C4-2B (cell line): Measurements from ENCODE around the gene CDCP2.
"Not testable (repeated sequence)": the region's sequence is repeated elsewhere in the genome, so short reads cannot be mapped to it uniquely, and the experiment has no call there.

ENCODE experiments used
- H3K27ac ChIP-seq: fragments of 450-650 bp; 2 replicates; pipeline ENCODE4 v1.5.1; 2017
- ZFX ChIP-seq: fragments of 450-650 bp; IDR thresholded peaks from 2 replicates; pipeline ENCODE4 v1.6.1; 2017
- TF ChIP-seq, protein P1 (sequence below): fragments of 450-650 bp; conservative IDR thresholded peaks from 2 replicates; pipeline ENCODE4 v1.5.1; 2017; ENCODE audit warnings: mild to moderate bottlenecking

The CDCP2 gene

DNA sequence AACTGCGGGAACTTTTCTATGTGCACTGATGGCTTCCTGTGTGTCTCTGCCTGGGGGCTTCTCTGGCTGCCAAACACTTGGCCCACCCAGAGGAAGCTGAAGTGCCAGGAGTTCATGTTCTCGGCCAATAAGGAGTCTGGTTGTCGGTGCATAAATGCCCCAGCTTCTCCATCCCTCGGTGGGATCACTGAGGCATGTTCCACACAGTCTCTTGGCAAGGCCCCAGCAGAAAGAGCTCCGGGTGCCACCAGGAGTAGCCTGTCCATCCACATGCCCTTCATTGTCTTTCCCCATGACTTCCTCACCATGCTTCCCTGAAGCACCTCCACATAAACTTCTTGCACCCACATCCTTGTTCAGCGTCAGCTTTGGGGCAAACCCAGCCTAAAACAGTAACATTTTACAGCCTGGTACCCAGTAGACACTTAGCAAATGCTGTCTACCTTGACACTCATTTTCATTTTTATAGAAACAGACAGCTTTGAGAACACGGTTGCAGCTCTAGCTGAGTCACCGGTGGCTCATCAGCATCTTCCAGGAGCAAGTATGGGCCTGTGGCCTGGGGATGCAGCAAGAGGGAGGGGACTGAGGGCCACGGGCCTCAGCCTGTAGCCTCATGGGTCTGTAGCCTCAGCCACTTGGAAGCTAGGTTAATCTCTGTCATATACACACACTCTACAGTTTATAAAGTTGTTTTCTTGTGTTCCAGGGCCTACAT is 14.8 kb upstream of the CDCP2 start:
- TF ChIP-seq, protein P1, sequence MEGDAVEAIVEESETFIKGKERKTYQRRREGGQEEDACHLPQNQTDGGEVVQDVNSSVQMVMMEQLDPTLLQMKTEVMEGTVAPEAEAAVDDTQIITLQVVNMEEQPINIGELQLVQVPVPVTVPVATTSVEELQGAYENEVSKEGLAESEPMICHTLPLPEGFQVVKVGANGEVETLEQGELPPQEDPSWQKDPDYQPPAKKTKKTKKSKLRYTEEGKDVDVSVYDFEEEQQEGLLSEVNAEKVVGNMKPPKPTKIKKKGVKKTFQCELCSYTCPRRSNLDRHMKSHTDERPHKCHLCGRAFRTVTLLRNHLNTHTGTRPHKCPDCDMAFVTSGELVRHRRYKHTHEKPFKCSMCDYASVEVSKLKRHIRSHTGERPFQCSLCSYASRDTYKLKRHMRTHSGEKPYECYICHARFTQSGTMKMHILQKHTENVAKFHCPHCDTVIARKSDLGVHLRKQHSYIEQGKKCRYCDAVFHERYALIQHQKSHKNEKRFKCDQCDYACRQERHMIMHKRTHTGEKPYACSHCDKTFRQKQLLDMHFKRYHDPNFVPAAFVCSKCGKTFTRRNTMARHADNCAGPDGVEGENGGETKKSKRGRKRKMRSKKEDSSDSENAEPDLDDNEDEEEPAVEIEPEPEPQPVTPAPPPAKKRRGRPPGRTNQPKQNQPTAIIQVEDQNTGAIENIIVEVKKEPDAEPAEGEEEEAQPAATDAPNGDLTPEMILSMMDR, result no peak
- TF ChIP-seq ZFX, result no peak

DNA sequence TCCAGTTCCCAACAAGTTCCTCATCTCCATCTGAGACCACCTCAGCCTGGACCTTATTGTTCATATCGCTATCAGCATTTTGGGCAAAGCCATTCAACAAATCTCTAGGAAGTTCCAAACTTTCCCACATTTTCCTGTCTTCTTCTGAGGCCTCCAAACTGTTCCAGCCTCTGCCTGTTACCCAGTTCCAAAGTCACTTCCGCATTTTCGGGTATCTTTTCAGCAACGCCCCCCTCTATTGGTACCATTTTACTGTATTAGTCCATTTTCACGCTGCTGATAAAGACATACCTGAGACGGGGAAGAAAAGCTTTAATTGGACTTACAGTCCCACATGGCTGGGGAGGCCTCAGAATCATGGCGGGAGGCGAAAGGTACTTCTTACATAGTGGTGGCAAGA is 13.6 kb upstream of the CDCP2 start:
- H3K27ac ChIP-seq, result not testable (repeated sequence)

More for the DNA sequence above, 14.8 kb upstream of the CDCP2 start:
- H3K27ac ChIP-seq, result no peak overlapping the region

DNA sequence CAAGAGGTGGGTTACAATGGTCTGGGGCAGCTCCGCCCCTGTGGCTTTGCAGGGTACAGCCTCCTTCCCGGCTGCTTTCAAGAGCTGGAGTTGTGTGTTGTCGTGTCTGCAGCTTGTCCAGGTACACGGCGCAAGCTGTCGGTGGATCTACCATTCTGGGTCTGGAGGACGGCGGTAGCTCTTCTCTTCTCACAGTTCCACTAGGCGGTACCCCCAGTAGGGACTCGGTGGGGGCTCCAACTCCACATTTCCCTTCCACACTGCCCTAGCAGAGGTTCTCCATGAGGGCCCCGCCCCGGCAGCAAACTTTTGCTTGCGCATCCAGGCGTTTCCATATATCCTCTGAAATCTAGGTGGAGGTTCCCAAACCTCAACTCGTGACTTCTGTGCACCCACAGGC is 12.3 kb upstream of the CDCP2 start:
- H3K27ac ChIP-seq, result no peak overlapping the region
- TF ChIP-seq, protein P1, result no peak
- TF ChIP-seq ZFX, result no peak

DNA sequence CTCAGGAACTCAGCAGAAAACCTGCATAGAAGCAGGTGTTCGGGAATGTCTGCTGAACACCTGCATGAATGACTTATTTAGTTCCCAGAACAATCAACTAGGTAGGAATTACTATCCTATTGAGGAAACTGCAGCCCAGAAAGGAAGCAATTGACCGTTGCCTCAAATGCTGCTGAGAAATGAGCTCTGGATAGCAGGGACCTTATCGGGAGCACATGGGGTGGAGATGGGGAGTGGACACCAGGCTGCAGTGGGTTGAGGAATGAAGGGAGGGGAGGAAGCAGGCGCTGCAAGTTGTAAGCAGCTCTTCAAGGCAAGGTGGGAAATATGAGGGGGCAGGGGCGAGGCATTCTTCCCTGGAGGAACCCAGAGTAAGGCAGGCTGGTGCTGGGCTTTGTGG is 10.8 kb upstream of the CDCP2 start:
- TF ChIP-seq, protein P1, result no peak
- TF ChIP-seq ZFX, result no peak
- no peak overlapping the region for H3K27ac ChIP-seq

DNA sequence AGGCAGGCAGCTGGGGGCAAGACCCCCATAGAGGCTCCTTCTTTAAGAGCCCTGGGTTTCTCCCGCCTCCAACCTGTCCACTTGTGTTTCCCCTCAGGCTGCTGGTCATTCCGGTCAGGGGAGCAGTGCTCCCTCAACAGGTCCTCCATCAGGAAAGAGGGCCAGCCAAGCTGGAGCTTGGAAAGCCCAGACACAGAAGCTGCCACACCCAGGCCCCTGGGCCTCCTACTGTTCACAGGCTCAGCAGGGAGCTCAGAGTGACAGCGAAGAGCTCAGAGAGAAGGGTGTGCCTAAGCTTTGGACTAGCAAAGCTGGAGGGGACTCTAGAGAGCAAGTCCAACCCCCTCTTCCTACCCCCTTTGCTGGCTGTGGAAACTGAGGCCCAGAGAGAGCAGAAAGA is 10.3 kb upstream of the CDCP2 start:
- no peak overlapping the region for H3K27ac ChIP-seq

DNA sequence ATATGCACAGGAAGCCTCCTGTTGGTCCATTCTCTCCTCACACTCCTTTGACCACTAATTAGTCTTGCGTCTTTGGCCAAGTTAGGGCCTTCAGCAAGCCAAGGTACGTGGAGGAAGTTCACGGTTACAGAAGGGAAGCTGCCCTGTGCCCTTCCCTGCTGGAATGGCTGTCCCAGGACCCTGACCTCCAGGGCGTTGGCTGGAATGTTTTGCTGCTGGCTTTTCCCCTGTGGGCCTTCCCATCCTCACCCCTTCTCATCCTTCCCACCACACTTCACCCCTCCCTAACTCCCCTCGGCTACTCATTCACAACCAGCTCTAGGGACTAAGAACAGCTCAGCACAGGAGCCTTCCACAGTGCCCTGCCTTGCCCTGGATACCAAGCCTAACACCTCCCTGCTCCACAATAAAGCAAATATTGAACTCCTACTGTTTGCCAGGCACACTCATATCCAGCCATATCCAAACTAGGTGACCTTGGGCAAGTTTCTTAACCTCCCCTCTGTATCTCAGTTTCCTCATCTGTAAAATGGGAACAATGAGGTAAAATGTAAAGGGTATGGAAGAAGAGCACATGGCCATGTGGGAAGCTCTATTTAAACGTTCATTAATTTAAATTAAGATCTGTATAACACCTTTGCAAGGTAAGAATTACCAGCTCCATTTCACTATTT is 8.8 kb upstream of the CDCP2 start:
- H3K27ac ChIP-seq, result no peak overlapping the region
- no peak for TF ChIP-seq ZFX
- TF ChIP-seq, protein P1, result no peak

More for the DNA sequence above, 10.3 kb upstream of the CDCP2 start:
- TF ChIP-seq ZFX, result no peak
- TF ChIP-seq, protein P1, result no peak

DNA sequence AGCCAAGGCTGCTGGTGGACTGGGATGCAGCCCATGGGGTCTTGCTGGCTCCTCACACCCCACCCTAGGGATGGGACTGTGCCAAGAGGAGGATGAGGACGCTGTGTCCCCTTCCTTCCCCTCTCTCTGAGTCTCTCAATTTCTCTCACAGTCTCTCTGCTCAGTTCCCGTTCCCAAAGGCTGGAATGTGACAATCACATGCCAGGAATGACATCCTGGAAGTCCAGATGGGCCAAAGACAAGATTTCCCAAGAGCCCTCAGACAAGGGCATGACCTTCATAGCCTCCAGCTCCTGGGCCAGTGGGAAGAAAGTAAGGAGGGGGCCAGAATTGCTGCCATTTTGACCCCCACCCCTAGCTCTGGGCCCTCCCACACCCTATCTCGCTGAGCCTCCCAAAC is 7.6 kb upstream of the CDCP2 start:
- no peak for TF ChIP-seq ZFX
- TF ChIP-seq, protein P1, result no peak
- no peak overlapping the region for H3K27ac ChIP-seq
